H1 (cell line): ENCODE results near the gene ADD3. TPM values are rescaled to one million over a fixed set of nuclear protein-coding genes. Genes with fewer than 3 reads are reported as not detected.

Experiments used
- CTCF ChIA-PET: fragments of 300-600 bp; sonication (Branson Sonifier 250); formaldehyde crosslinking; loops from one replicate; lab custom pipeline; 2021; ENCODE audit not compliant: partially characterized antibody; lab: Charles Lee
- POLR2A ChIA-PET: fragments of 300-600 bp; sonication (Branson Sonifier 250); formaldehyde crosslinking; loops from one replicate; lab custom pipeline; 2021; ENCODE audit warnings: inconsistent platforms; ENCODE audit not compliant: partially characterized antibody; lab: Charles Lee
- DNase-seq, 2 experiments: peaks; one replicate each; pipeline versions ENCODE4 v3.0.0 to v3.0.0-alpha.2; 2010 to 2022; ENCODE audit warnings: low spot score in 2 of 2, low read depth in 1 of 2, mixed read lengths in 1 of 2
- FAIRE-seq: peaks from 2 replicates; lab custom pipeline; 2011; peaks lifted over from hg19 to GRCh38; lab: Jason Lieb, UNC
- H2AFZ ChIP-seq: 2 replicates; pipeline ENCODE4 v1.8.1; 2012; ENCODE audit warnings: low read length, inconsistent platforms
- H2AK5ac ChIP-seq: 2 replicates; pipeline ENCODE4 v1.6.1; 2013; ENCODE audit warnings: low read depth, low read length
- H2BK120ac ChIP-seq: replicated peaks from 2 replicates; pipeline ENCODE3; 2013; ENCODE audit warnings: low read depth, low read length, inconsistent platforms
- H2BK12ac ChIP-seq: 2 replicates; pipeline ENCODE4 v1.6.1; 2013; ENCODE audit warnings: low read depth, low read length
- H2BK15ac ChIP-seq: 2 replicates; pipeline ENCODE4 v1.6.1; 2013; ENCODE audit warnings: low read length
- H2BK20ac ChIP-seq: 2 replicates; pipeline ENCODE4 v1.6.1; 2013; ENCODE audit warnings: low read length
- H2BK5ac ChIP-seq: 2 replicates; pipeline ENCODE4 v1.6.1; 2013; ENCODE audit warnings: low read depth, low read length
- H3K14ac ChIP-seq: 2 replicates; pipeline ENCODE4 v1.6.1; 2013; ENCODE audit warnings: inconsistent platforms; ENCODE audit not compliant: insufficient read length
- H3K18ac ChIP-seq: 2 replicates; pipeline ENCODE4 v1.6.1; 2013; ENCODE audit warnings: low read length; ENCODE audit errors: extremely low read depth
- H3K23ac ChIP-seq: 2 replicates; pipeline ENCODE4 v1.6.1; 2013; ENCODE audit warnings: inconsistent platforms; ENCODE audit not compliant: insufficient read length
- H3K23me2 ChIP-seq: 2 replicates; pipeline ENCODE4 v1.6.1; 2013; ENCODE audit warnings: low read depth, low read length
- H3K27ac ChIP-seq: 2 replicates; pipeline ENCODE4 v1.6.1; 2011; ENCODE audit warnings: low read depth, low read length, inconsistent platforms
- H3K27me3 ChIP-seq, 4 experiments: replicated peaks in 1 of 4; 1 replicate in 1 of 4; 2 replicates in 3 of 4; pipeline versions ENCODE4 v1.6.1 to v1.8.1; 2011 to 2013; ENCODE audit warnings: low read length in 3 of 4, mild to moderate bottlenecking in 3 of 4, inconsistent platforms in 2 of 4, mixed read lengths in 2 of 4, moderate library complexity in 1 of 4; ENCODE audit not compliant: control insufficient read depth in 3 of 4, insufficient read depth in 3 of 4; ENCODE audit errors: extremely low read depth in 1 of 4
- H3K36me3 ChIP-seq, 4 experiments: 2 replicates each; pipeline versions ENCODE4 v1.6.1 to v1.8.1; 2011 to 2013; ENCODE audit warnings: mild to moderate bottlenecking in 4 of 4, low read length in 3 of 4, moderate library complexity in 2 of 4, control low read depth in 1 of 4, inconsistent platforms in 1 of 4; ENCODE audit not compliant: insufficient read depth in 4 of 4, control insufficient read depth in 2 of 4
- H3K4ac ChIP-seq: replicated peaks from 2 replicates; pipeline ENCODE3; 2013; ENCODE audit warnings: low read length, low read depth, mixed read lengths, inconsistent platforms; ENCODE audit not compliant: insufficient read length
- H3K4me1 ChIP-seq, 4 experiments: replicated peaks in 1 of 4; 1 replicate in 1 of 4; 2 replicates in 3 of 4; pipeline versions ENCODE4 v1.6.1 to v1.8.1; 2011 to 2013; ENCODE audit warnings: low read length in 3 of 4, inconsistent platforms in 2 of 4, mixed read lengths in 1 of 4; ENCODE audit not compliant: insufficient read depth in 4 of 4, control insufficient read depth in 3 of 4
- H3K4me2 ChIP-seq, 2 experiments: 2 replicates each; pipeline versions ENCODE4 v1.6.1 to v1.8.1; 2011 to 2013; ENCODE audit warnings: low read depth in 2 of 2, low read length in 2 of 2, control low read depth in 1 of 2, inconsistent platforms in 1 of 2, mild to moderate bottlenecking in 1 of 2; ENCODE audit not compliant: insufficient read depth in 1 of 2
- H3K4me3 ChIP-seq, 4 experiments: fragments of 200-600, 300-600 bp in 1 of 4; sonication (generic), shearing (Covaris generic), sonication (Bioruptor Twin) in 1 of 4; 2 replicates each; pipeline versions ENCODE4 v1.5.1 to v1.8.1; 2011 to 2016; ENCODE audit warnings: low read length in 4 of 4, low read depth in 3 of 4, control low read depth in 2 of 4, inconsistent platforms in 2 of 4, mild to moderate bottlenecking in 2 of 4, mixed read lengths in 1 of 4, moderate library complexity in 1 of 4; ENCODE audit not compliant: insufficient read depth in 2 of 4; ENCODE audit errors: extremely low read depth in 1 of 4
- H3K56ac ChIP-seq: replicated peaks from 2 replicates; pipeline ENCODE3; 2013; ENCODE audit warnings: low read depth, mild to moderate bottlenecking, mixed read lengths, low read length, inconsistent platforms; ENCODE audit not compliant: insufficient read length
- H3K79me1 ChIP-seq: 2 replicates; pipeline ENCODE4 v1.6.1; 2013; ENCODE audit warnings: low read depth, low read length, control low read depth
- H3K79me2 ChIP-seq, 2 experiments: 2 replicates each; pipeline versions ENCODE4 v1.6.1 to v1.8.1; 2012 to 2013; ENCODE audit warnings: low read length in 2 of 2, mild to moderate bottlenecking in 2 of 2, inconsistent platforms in 1 of 2; ENCODE audit not compliant: insufficient read depth in 2 of 2, control insufficient read depth in 1 of 2
- H3K9ac ChIP-seq, 4 experiments: replicated peaks in 1 of 4; 1 replicate in 1 of 4; 2 replicates in 3 of 4; pipeline versions ENCODE4 v1.6.1 to v1.8.1; 2011 to 2013; ENCODE audit warnings: low read depth in 3 of 4, low read length in 3 of 4, control low read depth in 2 of 4, mild to moderate bottlenecking in 2 of 4, moderate library complexity in 2 of 4, inconsistent platforms in 1 of 4; ENCODE audit errors: extremely low read depth in 1 of 4
- H3K9me3 ChIP-seq, 2 experiments: 2 replicates each; pipeline versions ENCODE4 v1.6.1 to v1.8.1; 2012 to 2013; ENCODE audit warnings: mild to moderate bottlenecking in 2 of 2, moderate library complexity in 2 of 2, control low read depth in 1 of 2, inconsistent platforms in 1 of 2, low read depth in 1 of 2, low read length in 1 of 2, mixed read lengths in 1 of 2; ENCODE audit not compliant: insufficient read depth in 2 of 2
- H4K20me1 ChIP-seq, 2 experiments: replicated peaks in 1 of 2; 2 replicates each; pipeline versions ENCODE3 to v1.8.1; 2011 to 2013; ENCODE audit warnings: inconsistent platforms in 2 of 2, low read length in 2 of 2, mild to moderate bottlenecking in 1 of 2; ENCODE audit not compliant: insufficient read depth in 2 of 2, control insufficient read depth in 1 of 2
- H4K5ac ChIP-seq: 2 replicates; pipeline ENCODE4 v1.6.1; 2013; ENCODE audit warnings: low read length, low read depth, mixed read lengths, inconsistent platforms; ENCODE audit not compliant: insufficient read length
- H4K8ac ChIP-seq: 2 replicates; pipeline ENCODE4 v1.8.0; 2013; ENCODE audit warnings: mild to moderate bottlenecking, moderate library complexity, low read length, inconsistent platforms; ENCODE audit not compliant: insufficient read depth; ENCODE audit errors: extremely low read depth
- H4K91ac ChIP-seq: replicated peaks from 2 replicates; pipeline ENCODE3; 2013; ENCODE audit warnings: low read length, mixed read lengths, inconsistent platforms; ENCODE audit not compliant: insufficient read length
- ASH2L ChIP-seq: fragments of 200-600, 300-600 bp; sonication (generic); IDR thresholded peaks from one replicate; pipeline ENCODE4 v1.7.1; 2017; ENCODE audit warnings: low read length
- EGR1 ChIP-seq: IDR thresholded peaks from 2 replicates; pipeline ENCODE4 v1.6.1; 2011; ENCODE audit warnings: low read depth, low read length, borderline replicate concordance
- MAX ChIP-seq: IDR thresholded peaks from 2 replicates; pipeline ENCODE4 v1.6.1; 2012; ENCODE audit warnings: inconsistent platforms
- WGBS, 2 experiments: shearing (Covaris generic) in 1 of 2; methylation state at CpG; one replicate each; pipeline versions ENCODE4 v1.1.6 to v1.1.7; 2013 to 2015; ENCODE audit warnings: low lambda C conversion rate in 2 of 2, mixed read lengths in 2 of 2, inconsistent platforms in 1 of 2, low coverage in 1 of 2, missing lambda C conversion rate in 1 of 2; ENCODE audit not compliant: insufficient replicate concordance in 2 of 2, insufficient coverage in 1 of 2, insufficient read length in 1 of 2; ENCODE audit errors: extremely low coverage in 1 of 2, missing lambda C conversion rate in 1 of 2; 5-methylcytosine and 5-hydroxymethylcytosine counted together
- polyA plus RNA-seq, 7 experiments: library from polyadenylated mRNA; depleted of rRNA in 3 of 7; stranded (reverse) in 5 of 7; unstranded in 2 of 7; fragments of >200 nt in 5 of 7; fragments of 200-250 nt in 2 of 7; gene quantifications; 1 replicate in 5 of 7; 2 replicates in 1 of 7; 4 replicates in 1 of 7; pipeline versions ENCODE4 v1.2.1 to v1.2.3, GENCODE V29; 2011 to 2013; ENCODE audit warnings: missing spikeins in 2 of 7, mixed read lengths in 2 of 7
- total RNA-seq: library from RNA; stranded (reverse); fragmentation: NEBNext Ultra II Directional; extraction: Animal tissue kit (Norgen Biotek cat#: 25700); gene quantifications from 2 replicates; pipeline ENCODE4 v1.2.1, GENCODE V29; 2021

Gene ADD3
- total and polyA plus RNA-seq, 2 of the 8 experiments (the other 6 are each of a cell fraction or from before 2014, with no cell fraction given): 44.7 to 85.6 TPM

GRCh38 chr10:110033701-110034235, 26.0 kb downstream of the ADD3 start:
- H3K4me2 ChIP-seq: no peak overlapping the region
- no peak overlapping the region for H3K9ac ChIP-seq

More at GRCh38 chr10:110033701-110034235, 26.0 kb downstream of the ADD3 start:
- no peaks in the 10 kb centered on the region for H3K9me3 ChIP-seq
- H3K27me3 ChIP-seq: no peaks in the 10 kb centered on the region
- H3K79me1 ChIP-seq: no peaks in the 10 kb centered on the region; the same call in 1 of the 2 replicates
- no peak overlapping the region for H2BK12ac ChIP-seq
- no peak overlapping the region for H4K8ac ChIP-seq
- no peaks in the 10 kb centered on the region; a peak in 1 of 7 replicates for H3K4me1 ChIP-seq
- H2BK120ac ChIP-seq: no peak overlapping the region
- no peak overlapping the region for H2BK5ac ChIP-seq
- peaks cover 0 to 77% of the 10 kb centered on the region in 2 experiments; a peak in 3 of 4 replicates for H3K79me2 ChIP-seq
- no peak overlapping the region for H3K4ac ChIP-seq
- H3K27ac ChIP-seq: no peak overlapping the region
- no peak overlapping the region for H4K91ac ChIP-seq
- H4K20me1 ChIP-seq: peaks cover under 1 to 7% of the 10 kb centered on the region in 2 experiments
- no peak overlapping the region for H3K56ac ChIP-seq
- FAIRE-seq (peak; percentile 19), DNase-seq (no peak)
- ChIA-PET POLR2A (no interaction called here), CTCF (interaction anchor here (1.1 to 4.9 kb wide), 7 partner anchors 12 to 150 kb away, joined by 3 to 37 read pairs (median 10); no protein-coding TSS in a partner anchor)
- WGBS, 2 experiments: 47% methylated on average over 2 of the region's 2 CpGs; no CpG with 5 or more reads in 1 of the 2 experiments
- H2AFZ ChIP-seq: no peak overlapping the region
- H3K18ac ChIP-seq: no peak overlapping the region
- TF ChIP-seq MAX (no peak), EGR1 (no peak), ASH2L (no peak)
- H2BK20ac ChIP-seq: no peak overlapping the region
- no peak overlapping the region for H3K4me3 ChIP-seq
- no peaks in the 10 kb centered on the region for H3K23me2 ChIP-seq
- H2BK15ac ChIP-seq: no peak overlapping the region
- H2AK5ac ChIP-seq: no peak overlapping the region
- no peak overlapping the region for H4K5ac ChIP-seq
- no peak overlapping the region for H3K14ac ChIP-seq
- no peak overlapping the region for H3K23ac ChIP-seq
- no peaks in the 10 kb centered on the region for H3K36me3 ChIP-seq
